A673 (cell line): Measurements from ENCODE around the gene FNDC11. TPM values are rescaled to one million over a fixed set of nuclear protein-coding genes. Genes with fewer than 3 reads are reported as not detected.

Experiments used
- BruUV-seq: library from RNA; stranded (reverse); fragments of 400-500 nt; replicated peaks from 2 replicates; lab custom pipeline; 2021; lab: Mats Ljungman, UMichigan
- CTCF ChIA-PET: fragments of 300-600 bp; sonication (Branson Sonifier 250); formaldehyde crosslinking; loops from one replicate; lab custom pipeline; 2022; ENCODE audit warnings: antibody characterized with exemption; lab: Charles Lee
- POLR2A ChIA-PET: fragments of 300-600 bp; sonication (Branson Sonifier 250); formaldehyde crosslinking; loops from one replicate; lab custom pipeline; 2022; ENCODE audit warnings: antibody characterized with exemption; ENCODE audit not compliant: low non-redundant PET; lab: Charles Lee
- DNase-seq: peaks from one replicate; pipeline ENCODE4 v3.0.0-alpha.2; 2015; ENCODE audit warnings: low spot score
- H3K27ac ChIP-seq: fragments of 200-600 bp; sonication (generic); 2 replicates; pipeline ENCODE4 v1.5.1; 2016; ENCODE audit warnings: mixed run types, low read depth, mild to moderate bottlenecking, mixed read lengths, antibody characterized with exemption, low read length; ENCODE audit not compliant: poor library complexity, severe bottlenecking
- H3K27me3 ChIP-seq: fragments of 200-600 bp; sonication (generic); replicated peaks from 2 replicates; pipeline ENCODE4 v1.6.1; 2017; ENCODE audit warnings: mixed run types, low read depth, mild to moderate bottlenecking, mixed read lengths, antibody characterized with exemption, low read length; ENCODE audit not compliant: insufficient read depth, poor library complexity
- H3K36me3 ChIP-seq: fragments of 200-600 bp; sonication (generic); 2 replicates; pipeline ENCODE4 v1.6.1; 2016; ENCODE audit warnings: mixed run types, mild to moderate bottlenecking, mixed read lengths, antibody characterized with exemption, low read length; ENCODE audit not compliant: insufficient read depth, poor library complexity, severe bottlenecking
- H3K4me1 ChIP-seq: fragments of 200-600 bp; sonication (generic); 2 replicates; pipeline ENCODE4 v1.6.1; 2017; ENCODE audit warnings: mixed run types, mild to moderate bottlenecking, mixed read lengths, antibody characterized with exemption, low read length; ENCODE audit not compliant: insufficient read depth, poor library complexity, severe bottlenecking
- H3K4me3 ChIP-seq: fragments of 200-600 bp; sonication (generic); 2 replicates; pipeline ENCODE4 v1.5.1; 2016; ENCODE audit warnings: low read depth, mixed run types, mild to moderate bottlenecking, mixed read lengths, low read length; ENCODE audit not compliant: poor library complexity, severe bottlenecking
- H3K9me3 ChIP-seq: fragments of 200-600 bp; sonication (generic); 2 replicates; pipeline ENCODE4 v1.6.1; 2016; ENCODE audit warnings: mixed run types, low read depth, mild to moderate bottlenecking, mixed read lengths, antibody characterized with exemption, low read length; ENCODE audit not compliant: poor library complexity, severe bottlenecking
- EZH2 ChIP-seq: fragments of 200-600 bp; sonication (generic); IDR thresholded peaks from 2 replicates; pipeline ENCODE4 v1.6.1; 2017; ENCODE audit warnings: borderline replicate concordance, low read depth, mild to moderate bottlenecking, mixed read lengths, antibody characterized with exemption, low read length; ENCODE audit not compliant: poor library complexity, severe bottlenecking
- intact Hi-C: fragments of 100-400 bp; cut with micrococcal nuclease; formaldehyde crosslinking; loops from one replicate; pipeline ENCODE4 v1.10.0; 2022; ENCODE audit not compliant: unreplicated experiment
- total RNA-seq: library from RNA; stranded (reverse); gene quantifications from 2 replicates; pipeline ENCODE4 v1.2.3, GENCODE V29; 2021
- TF ChIP-seq, protein P1 (sequence below): fragments of 300-800, 200-600 bp; sonication (generic); conservative IDR thresholded peaks from 2 replicates; pipeline ENCODE4 v1.5.1; 2017; ENCODE audit warnings: low read depth, mild to moderate bottlenecking, antibody characterized with exemption, low read length, moderate library complexity, mixed read lengths

FNDC11 gene
- total RNA-seq, 1 experiment from 2014 or later: 0.21 TPM

DNA sequence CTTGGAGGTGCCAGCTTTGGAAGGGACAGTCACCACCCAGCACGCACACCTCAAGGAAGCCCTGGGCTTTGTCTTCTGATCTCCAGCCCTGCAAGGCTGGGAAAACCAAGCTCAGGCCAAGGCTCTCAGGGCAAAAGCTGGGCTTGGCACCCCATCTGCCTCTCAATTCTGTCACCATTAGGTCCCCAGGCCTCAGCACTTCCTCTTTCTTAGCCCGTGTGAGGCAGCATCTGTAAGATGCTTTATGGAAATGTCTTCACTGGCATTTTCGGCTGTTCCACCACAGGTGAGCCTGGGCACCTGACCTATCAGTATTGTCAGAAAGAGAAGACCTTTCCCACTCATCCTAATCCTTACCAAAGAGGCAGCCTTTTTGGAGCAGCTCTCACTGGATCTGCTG lies 48.4 kb downstream of the FNDC11 start:
- Histone ChIP-seq H3K9me3 (no peaks in the 10 kb centered on the region), H3K27ac (no peak overlapping the region), H3K27me3 (no peaks in the 10 kb centered on the region), H3K4me3 (no peak overlapping the region), H3K36me3 (peaks cover 14% of the 10 kb centered on the region), H3K4me1 (no peaks in the 10 kb centered on the region)
- DNase-seq: no peak
- intact Hi-C loops: no loop called here
- ChIA-PET CTCF (interaction anchor here (0.5 kb wide), 1 partner anchor 106 kb away, joined by 3 read pairs; no protein-coding TSS in a partner anchor), POLR2A (no interaction called here)
- BruUV-seq: no TSS peak
- no peak for TF ChIP-seq EZH2
- TF ChIP-seq, protein P1, sequence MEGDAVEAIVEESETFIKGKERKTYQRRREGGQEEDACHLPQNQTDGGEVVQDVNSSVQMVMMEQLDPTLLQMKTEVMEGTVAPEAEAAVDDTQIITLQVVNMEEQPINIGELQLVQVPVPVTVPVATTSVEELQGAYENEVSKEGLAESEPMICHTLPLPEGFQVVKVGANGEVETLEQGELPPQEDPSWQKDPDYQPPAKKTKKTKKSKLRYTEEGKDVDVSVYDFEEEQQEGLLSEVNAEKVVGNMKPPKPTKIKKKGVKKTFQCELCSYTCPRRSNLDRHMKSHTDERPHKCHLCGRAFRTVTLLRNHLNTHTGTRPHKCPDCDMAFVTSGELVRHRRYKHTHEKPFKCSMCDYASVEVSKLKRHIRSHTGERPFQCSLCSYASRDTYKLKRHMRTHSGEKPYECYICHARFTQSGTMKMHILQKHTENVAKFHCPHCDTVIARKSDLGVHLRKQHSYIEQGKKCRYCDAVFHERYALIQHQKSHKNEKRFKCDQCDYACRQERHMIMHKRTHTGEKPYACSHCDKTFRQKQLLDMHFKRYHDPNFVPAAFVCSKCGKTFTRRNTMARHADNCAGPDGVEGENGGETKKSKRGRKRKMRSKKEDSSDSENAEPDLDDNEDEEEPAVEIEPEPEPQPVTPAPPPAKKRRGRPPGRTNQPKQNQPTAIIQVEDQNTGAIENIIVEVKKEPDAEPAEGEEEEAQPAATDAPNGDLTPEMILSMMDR: no peak

Other genes with a start within 250 kb of the FNDC11 start
- gene CHRNA4, start 192.8 kb upstream of the FNDC11 start, total RNA-seq: 0.26 and 1.6 TPM in 2 replicates
- gene KCNQ2, start 81.5 kb upstream of the FNDC11 start, total RNA-seq: 6.6 and 15.1 TPM in 2 replicates
- 7.5 and 13.7 TPM in 2 replicates for gene EEF1A2, start 55.1 kb upstream of the FNDC11 start, total RNA-seq
- 148 and 176 TPM in 2 replicates for gene PPDPF, start 33.4 kb upstream of the FNDC11 start, total RNA-seq
- gene PTK6, start 16.8 kb upstream of the FNDC11 start, total RNA-seq: not detected in 2 replicates
- not detected in 2 replicates for gene SRMS, start 6.4 kb upstream of the FNDC11 start, total RNA-seq
- 21.0 and 27.2 TPM in 2 replicates for gene HELZ2, start 20.1 kb downstream of the FNDC11 start, total RNA-seq
- 12.8 and 14.2 TPM in 2 replicates for gene GMEB2, start 72.9 kb downstream of the FNDC11 start, total RNA-seq
- gene STMN3, start 99.3 kb downstream of the FNDC11 start, total RNA-seq: 115 and 128 TPM in 2 replicates
- 45.6 and 47.8 TPM in 2 replicates for gene RTEL1, start 104.2 kb downstream of the FNDC11 start, total RNA-seq
- not detected in 2 replicates for gene TNFRSF6B, start 142.5 kb downstream of the FNDC11 start, total RNA-seq
- 38.9 and 41.1 TPM in 2 replicates for gene ARFRP1, start 153.8 kb downstream of the FNDC11 start, total RNA-seq
- 28.2 and 28.3 TPM in 2 replicates for gene ZGPAT, start 153.9 kb downstream of the FNDC11 start, total RNA-seq
- gene LIME1, start 182.5 kb downstream of the FNDC11 start, total RNA-seq: 15.1 and 16.3 TPM in 2 replicates
- gene SLC2A4RG, start 185.6 kb downstream of the FNDC11 start, total RNA-seq: 45.8 and 71.0 TPM in 2 replicates